ENCODE measurements around the gene APOE.

- no peak for TF ChIP-seq NFRKB (IDR thresholded peaks at IDR 0.05)
- TF ChIP-seq FOXK2 (IDR thresholded peaks at IDR 0.05), result no peak
- TF ChIP-seq CTBP1 (IDR thresholded peaks at IDR 0.05; ENCODE audit: borderline replicate concordance), result no peak
- no peak for TF ChIP-seq SP1 (IDR thresholded peaks at IDR 0.05)
- TF ChIP-seq FOXA1 (IDR thresholded peaks at IDR 0.05), result no peak
- no peak for TF ChIP-seq TARDBP (IDR thresholded peaks at IDR 0.05)
Observed at GRCh38 chr19:44924243-44924725, 18.7 kb downstream of the APOE start.
